ENCODE measurements around the gene ZNF470. TPM values are rescaled to one million over a fixed set of nuclear protein-coding genes. Genes with fewer than 3 reads are reported as not detected.

The ZNF470 gene
- total and polyA plus RNA-seq, 2 of the 13 experiments (the other 11 are each of a cell fraction or from before 2014, with no cell fraction given), result not detected

- no peaks in the 10 kb centered on the region for H3K79me2 ChIP-seq (ENCODE audit: insufficient read depth, low read length)
These were observed 36.6 kb downstream of the ZNF470 start for GRCh38 chr19:56603829-56604228.

More at GRCh38 chr19:56603829-56604228, 36.6 kb downstream of the ZNF470 start:
- ATAC-seq (no peak), DNase-seq (ENCODE audit: low spot score) (no peak), FAIRE-seq (no peak)
- Histone ChIP-seq H3K36me3 (replicated peaks in 1 of 2; ENCODE audit: control insufficient read depth in 1 of 2, insufficient read depth in 2 of 2, low read length in 2 of 2) (peaks cover 2 to 6% of the 10 kb centered on the region in 2 experiments; a peak in 3 of 5 replicates), H4K20me1 (ENCODE audit: insufficient read depth, low read length) (no peaks in the 10 kb centered on the region), H3K9ac (ENCODE audit: insufficient read depth, low read depth, low read length) (no peak overlapping the region), H3K4me1 (ENCODE audit: insufficient read depth, low read length) (no peaks in the 10 kb centered on the region), H3K27ac (ENCODE audit: extremely low read length, insufficient read depth, low read length) (no peak overlapping the region), H2AFZ (ENCODE audit: low read length) (no peak overlapping the region), H3K4me3 (replicated peaks in 1 of 3; ENCODE audit: insufficient read depth in 1 of 3, low read depth in 2 of 3, low read length in 3 of 3) (no peak overlapping the region), H3K9me3 (ENCODE audit: low read length) (peaks cover 49% of the 10 kb centered on the region), H3K27me3 (ENCODE audit: control insufficient read depth in 1 of 2, insufficient read depth in 2 of 2, low read length in 2 of 2) (no peaks in the 10 kb centered on the region), H3K4me2 (ENCODE audit: low read depth, low read length) (no peak overlapping the region)
- BruUV-seq (replicated peaks), result no TSS peak
- no peak for TF ChIP-seq SRY (CRISPR knock-in tag; IDR thresholded peaks at IDR 0.05)
- no peak for TF ChIP-seq RARG (CRISPR knock-in tag; IDR thresholded peaks at IDR 0.05; ENCODE audit: low read depth)
- no peak for TF ChIP-seq SP4 (CRISPR knock-in tag; IDR thresholded peaks at IDR 0.05)
- no peak for TF ChIP-seq ZBTB40 (IDR thresholded peaks at IDR 0.05)
- no peak for TF ChIP-seq ZBTB40 (CRISPR knock-in tag; IDR thresholded peaks at IDR 0.05)
- no peak for TF ChIP-seq POGK (CRISPR knock-in tag; conservative IDR thresholded peaks at IDR 0.05)
- no peak for TF ChIP-seq TEAD2 (CRISPR knock-in tag; IDR thresholded peaks at IDR 0.05)
- no peak for TF ChIP-seq HMGA1 (CRISPR knock-in tag; conservative IDR thresholded peaks at IDR 0.05)
- TF ChIP-seq ZMAT3 (CRISPR knock-in tag; conservative IDR thresholded peaks at IDR 0.05), result no peak
- 76% methylated on average over 6 of the region's 6 CpGs for WGBS (ENCODE audit: low lambda C conversion rate)
- CTCF ChIA-PET (ENCODE audit: low intra/inter-chr PET ratio, low total read pairs), result no interaction called here
- intact Hi-C loops (cut with micrococcal nuclease; ENCODE audit: unreplicated experiment), result no loop called here
- POLR2A ChIA-PET, result no interaction called here
- in situ Hi-C loops (cut with HindIII; ENCODE audit: extremely low pct_ligation_motif_present, low pct_unique_long_range_greater_than_20kb), result no loop called here
